ENCODE data around the gene ERC1. TPM values are rescaled to one million over a fixed set of nuclear protein-coding genes. Genes with fewer than 3 reads are reported as not detected.

The ERC1 gene
- total and polyA plus RNA-seq, 2 of the 4 experiments (the other 2 are of a cell fraction): 11.6 to 25.6 TPM

- dilution Hi-C loops (cut with HindIII; ENCODE audit: low sequenced_read_pairs, unreplicated experiment) (loop anchor here (25.0 kb wide), 1 partner anchor 447 kb away; no protein-coding TSS in a partner anchor), in situ Hi-C loops (cut with MboI; ENCODE audit: low sequenced_read_pairs) (loop anchor here (5.0 kb wide), 1 partner anchor 472 kb away; no protein-coding TSS in a partner anchor), intact Hi-C loops (cut with micrococcal nuclease) (no loop called here)
- H3K56ac ChIP-seq (ENCODE audit: extremely low read depth, insufficient read depth, low read length): no peak overlapping the region
- 0 out of 2 replicates have a peak overlapping the region, but pooled peaks have one; percentile 5 for H4K91ac ChIP-seq (ENCODE audit: insufficient read depth, low read depth, low read length)
- H4K5ac ChIP-seq (ENCODE audit: low read depth, low read length): peak overlapping the region; percentile 22; the same call in 1 of the 2 replicates
- ChIA-PET CTCF (no interaction called here), POLR2A (ENCODE audit: unreplicated experiment) (no interaction called here)
- peak overlapping the region; percentile 45; the same call in 1 of the 2 replicates for H3K18ac ChIP-seq (ENCODE audit: low read depth, low read length)
- peaks cover 4 to 23% of the 10 kb centered on the region in 2 experiments; a peak in 3 of 4 replicates for H3K79me1 ChIP-seq (ENCODE audit: low read depth in 1 of 2, low read length in 2 of 2)
- H3K4ac ChIP-seq (ENCODE audit: low read depth, low read length): no peak overlapping the region
- H3K4me2 ChIP-seq (ENCODE audit: low read depth, low read length): peak overlapping the region; percentile 27; the same call in 1 of the 2 replicates
- no peak overlapping the region for H2AFZ ChIP-seq (replicated peaks; ENCODE audit: low read length, poor library complexity)
- peaks cover 6% of the 10 kb centered on the region for H3K4me1 ChIP-seq (ENCODE audit: control insufficient read depth, insufficient read depth, low read length)
- no peak overlapping the region for H2BK20ac ChIP-seq (ENCODE audit: low read depth, low read length)
- no peak overlapping the region for H3K4me3 ChIP-seq (ENCODE audit: insufficient read depth, low read depth, low read length)
- peak overlapping the region in 1 of 2 experiments; percentile 51; a peak in 2 of 4 replicates for H4K8ac ChIP-seq (ENCODE audit: low read depth in 2 of 2, low read length in 2 of 2)
- H3K9me3 ChIP-seq (ENCODE audit: control insufficient read depth, insufficient read depth, low read length): no peaks in the 10 kb centered on the region
- peak; percentile 75 for ATAC-seq (ENCODE audit: low read depth)
- no peak overlapping the region; the same call in 1 of the 2 replicates for H3K23ac ChIP-seq (ENCODE audit: low read depth, low read length)
- peak overlapping the region; percentile 4; the same call in 1 of the 3 replicates for H2BK15ac ChIP-seq (ENCODE audit: low read depth, low read length)
- H3K27me3 ChIP-seq (ENCODE audit: control insufficient read depth, insufficient read depth, low read length): no peaks in the 10 kb centered on the region
- peak overlapping the region; percentile 54 for H3K27ac ChIP-seq (ENCODE audit: insufficient read depth, low read length)
- H3K9me1 ChIP-seq (ENCODE audit: insufficient read depth, low read length): peaks cover 4% of the 10 kb centered on the region; the same call in 1 of the 2 replicates
- no peak overlapping the region for H2BK120ac ChIP-seq (ENCODE audit: low read depth, low read length)
- DNase-seq: peak; percentile 81
- H4K20me1 ChIP-seq (ENCODE audit: insufficient read depth, low read length): peaks cover 3% of the 10 kb centered on the region; the same call in 1 of the 2 replicates
- peak overlapping the region; percentile 44; the same call in 1 of the 2 replicates for H3K9ac ChIP-seq (ENCODE audit: low read depth, low read length)
- H3K36me3 ChIP-seq (ENCODE audit: control insufficient read depth, insufficient read depth, low read length): peaks cover 8% of the 10 kb centered on the region
- no CpG with 5 or more reads among the region's 4 CpGs for WGBS, 2 experiments (ENCODE audit: extremely low coverage in 2 of 2, insufficient read length in 1 of 2)
- no peak overlapping the region for H2AK9ac ChIP-seq (replicated peaks; ENCODE audit: low read depth, low read length, poor library complexity)
- no TSS peak for BruUV-seq (replicated peaks)
- H2AK5ac ChIP-seq (ENCODE audit: low read depth, low read length): peak overlapping the region; percentile 11; the same call in 1 of the 2 replicates
- peak overlapping the region; percentile 64 for H2BK5ac ChIP-seq (ENCODE audit: low read depth, low read length, poor library complexity, severe bottlenecking)
- no peak overlapping the region for H3K14ac ChIP-seq (replicated peaks; ENCODE audit: low read depth, low read length)
- TF ChIP-seq MAFK (IDR thresholded peaks at IDR 0.05; ENCODE audit: low read depth, low read length) (no peak), CEBPB (IDR thresholded peaks at IDR 0.05; ENCODE audit: low read depth, low read length) (no peak), ELK1 (IDR thresholded peaks at IDR 0.05; ENCODE audit: borderline replicate concordance, low read depth, low read length) (no peak), FOS (IDR thresholded peaks at IDR 0.05; ENCODE audit: low read depth, low read length) (no peak), RAD21 (IDR thresholded peaks at IDR 0.05; ENCODE audit: low read length) (no peak), RCOR1 (IDR thresholded peaks at IDR 0.05; ENCODE audit: insufficient replicate concordance, low read length) (no peak), BHLHE40 (IDR thresholded peaks at IDR 0.05; ENCODE audit: low read depth, low read length) (no peak), SMC3 (IDR thresholded peaks at IDR 0.05; ENCODE audit: low read depth, low read length) (no peak), CTCF (conservative IDR thresholded peaks at IDR 0.05; ENCODE audit: low read depth, low read length) (no peak), USF2 (IDR thresholded peaks at IDR 0.05; ENCODE audit: low read depth, low read length) (no peak), MXI1 (IDR thresholded peaks at IDR 0.05; ENCODE audit: borderline replicate concordance, low read depth, low read length) (no peak), MAZ (IDR thresholded peaks at IDR 0.05; ENCODE audit: borderline replicate concordance, low read depth, low read length) (no peak), RFX5 (IDR thresholded peaks at IDR 0.05; ENCODE audit: low read depth, low read length) (no peak), POLR2A (IDR thresholded peaks at IDR 0.05; ENCODE audit: low read depth, low read length) (no peak)
Measured at GRCh38 chr12:1115484-1116231, 124.6 kb downstream of the ERC1 start.
